NK-92 (cell line): ENCODE measurements around the gene PLAC9.
"Not testable (repeated sequence)": the region's sequence is repeated elsewhere in the genome, so short reads cannot be mapped to it uniquely, and the experiment has no call there.

Source experiments
- DNase-seq: peaks from one replicate; lab custom pipeline; 2025; ENCODE audit not compliant: unreplicated experiment; lab: John Stamatoyannopoulos, UW

PLAC9 gene, protein sequence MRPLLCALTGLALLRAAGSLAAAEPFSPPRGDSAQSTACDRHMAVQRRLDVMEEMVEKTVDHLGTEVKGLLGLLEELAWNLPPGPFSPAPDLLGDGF

DNA sequence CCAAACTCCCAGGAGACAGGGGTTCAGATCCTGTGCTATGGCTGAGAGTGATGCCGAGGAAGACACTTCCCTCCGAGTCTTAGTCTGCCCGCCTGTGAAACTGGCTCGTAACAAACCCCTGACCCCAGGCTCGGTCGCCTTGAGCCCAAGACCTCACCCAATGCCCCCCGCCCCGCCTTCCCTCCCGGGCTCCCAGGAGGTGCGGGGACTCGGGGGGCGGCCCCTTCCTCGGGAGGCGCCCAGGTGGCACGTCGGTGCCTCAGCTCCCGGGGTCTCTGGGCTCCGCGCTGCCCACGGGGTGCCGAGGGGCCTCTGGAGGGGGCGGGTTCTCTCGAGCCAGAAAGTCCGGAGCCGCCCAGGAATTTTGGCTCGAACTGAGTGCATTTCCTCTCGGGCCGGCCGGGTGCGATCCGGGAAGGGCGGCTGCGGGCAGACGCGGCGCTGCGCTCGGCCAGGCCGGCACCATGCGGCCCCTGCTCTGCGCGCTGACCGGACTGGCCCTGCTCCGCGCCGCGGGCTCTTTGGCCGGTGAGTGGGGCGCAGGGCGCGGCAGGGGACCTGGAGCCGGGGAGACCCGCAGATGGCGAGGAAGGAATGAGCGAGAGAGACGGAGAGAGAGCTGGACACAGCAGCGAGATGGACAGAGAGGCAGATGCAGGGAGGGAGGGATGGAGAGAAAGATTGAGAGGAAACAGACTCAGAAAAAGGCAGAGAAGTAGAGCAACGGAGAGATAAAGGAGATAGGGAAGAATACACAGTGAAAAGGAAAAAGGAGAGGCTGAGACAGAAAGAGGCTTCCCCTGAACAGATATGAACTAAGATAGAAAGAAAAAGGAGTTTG lies at the start of gene PLAC9:
PLAC9 (plus strand) TSS at position 432 of the 841 bp plus-strand sequence; CDS start at position 465, 33 bp downstream.
- no peak for DNase-seq

- no peak for DNase-seq
Measured at GRCh38 chr10:80090121-80090520, 42.4 kb upstream of the PLAC9 start.

DNA sequence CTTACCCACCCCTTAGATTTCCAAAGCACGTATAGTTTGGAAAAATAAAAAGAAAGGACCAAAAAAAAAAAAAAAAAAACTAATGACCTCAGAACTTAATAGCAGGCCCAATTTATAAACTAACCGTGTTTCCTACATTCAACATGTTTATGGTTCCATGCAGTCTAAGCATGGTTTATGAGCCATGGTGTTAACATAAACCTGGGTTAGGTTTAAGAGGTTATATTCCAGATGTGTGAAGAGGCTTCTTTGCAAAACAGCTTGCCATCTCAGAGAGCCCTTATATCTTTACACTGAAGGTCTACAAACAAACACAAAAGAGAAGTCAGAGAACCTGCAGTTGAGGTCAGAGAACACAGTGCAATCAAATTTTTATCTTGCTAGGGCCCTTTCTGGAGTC lies 38.3 kb upstream of the PLAC9 start:
- no peak for DNase-seq

GRCh38 chr10:80098272-80098671 lies 34.3 kb upstream of the PLAC9 start:
- DNase-seq = not testable (repeated sequence)

GRCh38 chr10:80099295-80099694 lies 33.2 kb upstream of the PLAC9 start:
- not testable (repeated sequence) for DNase-seq

GRCh38 chr10:80100116-80100515 lies 32.4 kb upstream of the PLAC9 start:
- no peak for DNase-seq

GRCh38 chr10:80100861-80101695 lies 31.5 kb upstream of the PLAC9 start:
- no peak for DNase-seq

GRCh38 chr10:80104066-80104926 lies 28.2 kb upstream of the PLAC9 start:
- no peak for DNase-seq

DNA sequence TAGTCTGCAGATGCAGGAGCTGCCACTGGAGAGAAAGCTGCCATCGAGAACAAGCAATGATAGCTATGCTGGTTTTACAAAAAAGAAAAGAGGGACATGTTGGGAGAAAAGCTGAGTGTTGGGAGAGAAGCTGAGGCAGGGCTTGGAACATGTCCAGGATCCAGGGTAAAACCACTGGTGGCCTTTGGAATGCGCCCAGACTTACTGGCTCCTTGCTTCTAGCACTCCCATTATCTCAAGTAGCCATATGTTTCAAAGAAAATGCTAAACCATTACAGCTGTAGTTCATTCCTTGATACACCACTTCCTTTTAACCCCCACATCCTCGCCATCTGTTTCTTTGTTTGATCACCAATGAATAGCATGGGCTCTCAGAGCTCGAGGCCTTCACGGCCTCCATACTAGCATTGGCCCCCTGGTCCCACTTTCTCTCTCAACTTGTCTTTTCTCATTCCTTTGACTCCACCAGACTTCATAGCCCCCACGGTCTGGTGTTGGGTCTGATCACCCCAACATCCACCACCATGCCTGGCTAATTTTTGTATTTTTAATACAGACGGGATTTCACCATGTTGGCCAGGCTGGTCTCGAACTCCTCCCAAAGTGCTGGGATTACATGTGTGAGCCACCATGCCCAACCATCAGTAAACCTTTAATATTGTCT lies 23.8 kb upstream of the PLAC9 start:
- no peak for DNase-seq

- no peak for DNase-seq
Measured at GRCh38 chr10:80110986-80111385, 21.5 kb upstream of the PLAC9 start.

DNA sequence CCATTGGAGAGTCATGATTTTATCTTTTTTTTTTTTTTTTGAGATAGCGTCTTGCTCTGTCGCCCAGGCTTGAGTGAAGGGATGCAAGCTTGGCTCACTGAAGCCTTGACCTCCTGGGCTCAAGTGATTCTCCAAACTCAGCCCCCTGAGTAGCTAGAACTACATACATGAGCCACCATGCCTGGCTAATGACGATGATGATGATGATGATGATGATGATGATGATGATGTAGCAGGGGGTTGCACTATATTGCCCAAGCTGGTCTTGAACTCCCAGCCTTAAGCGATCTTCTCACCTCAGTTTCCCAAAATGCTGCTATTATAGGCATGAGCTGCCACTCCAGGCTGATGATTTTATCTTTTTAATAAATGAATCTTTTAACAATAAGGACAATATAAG lies 13.9 kb upstream of the PLAC9 start:
- DNase-seq = no peak

GRCh38 chr10:80122110-80122710 lies 10.3 kb upstream of the PLAC9 start:
- no peak for DNase-seq

- DNase-seq = no peak
Measured at GRCh38 chr10:80122746-80123145, 9.8 kb upstream of the PLAC9 start.

DNA sequence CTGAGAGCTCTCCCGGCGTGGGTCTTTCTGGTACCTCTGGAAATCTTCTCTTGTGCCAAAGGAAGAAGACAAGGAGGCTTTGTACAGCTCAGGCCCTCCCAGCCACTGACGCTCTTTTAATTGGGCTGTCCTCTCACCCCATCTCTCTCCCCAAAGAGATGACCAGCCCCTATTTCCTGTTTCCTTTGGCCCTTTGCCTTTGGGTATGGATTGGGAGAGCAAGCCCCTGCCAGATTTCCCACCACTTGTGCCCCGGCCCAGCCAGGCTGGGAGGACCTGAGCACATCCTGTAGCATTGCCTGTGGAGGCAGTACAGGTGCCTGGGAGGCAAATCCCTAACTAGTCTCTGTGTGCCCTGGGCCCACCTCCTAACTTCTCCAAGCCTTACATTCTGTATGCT lies 5.7 kb upstream of the PLAC9 start:
- no peak for DNase-seq

DNA sequence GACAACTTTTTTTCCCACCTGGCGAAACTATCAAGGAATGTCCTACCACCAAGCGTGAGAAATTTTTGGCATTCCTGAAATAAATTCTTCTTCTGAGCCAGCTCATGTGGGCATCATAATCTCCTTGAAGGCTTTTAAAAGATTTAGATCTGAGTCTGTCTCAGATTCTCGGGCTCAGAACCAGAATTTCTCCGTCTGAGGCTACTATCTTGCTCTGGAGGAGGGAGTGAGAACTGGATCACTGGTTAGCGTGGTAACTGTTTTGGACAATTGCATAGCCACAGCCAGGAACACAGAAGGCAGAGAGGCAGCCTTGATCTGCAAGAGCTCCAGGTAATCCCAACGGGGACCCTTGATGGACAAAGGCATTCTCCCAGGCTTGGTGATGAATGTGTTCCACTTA lies 1.0 kb upstream of the PLAC9 start:
- DNase-seq = no peak

GRCh38 chr10:80133206-80133605 lies 676 bp downstream of the PLAC9 start:
- DNase-seq = no peak

GRCh38 chr10:80133687-80134086 lies 1.2 kb downstream of the PLAC9 start:
- DNase-seq = not testable (repeated sequence)

DNA sequence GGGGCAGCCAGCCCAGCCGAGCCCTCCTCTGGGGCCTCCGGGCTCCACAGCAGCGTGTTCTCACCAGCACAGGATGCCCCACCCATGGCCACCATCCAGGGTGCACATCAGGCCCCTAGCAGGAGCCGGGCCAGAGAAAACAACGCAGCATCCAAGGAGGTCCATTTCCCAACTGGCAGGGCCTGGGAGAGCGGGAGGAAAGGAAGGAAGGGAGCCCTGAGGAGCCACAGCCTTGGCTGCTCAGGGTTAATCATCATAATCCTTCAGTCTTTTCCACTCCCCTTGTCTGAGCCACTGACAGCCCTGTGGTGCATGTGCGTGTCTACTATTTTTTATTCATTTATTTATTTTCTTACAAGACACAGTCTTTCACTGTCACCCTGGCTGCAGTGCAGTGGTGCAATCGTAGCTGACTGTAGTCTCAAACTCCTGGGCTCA lies 3.6 kb downstream of the PLAC9 start:
- DNase-seq = no peak

DNA sequence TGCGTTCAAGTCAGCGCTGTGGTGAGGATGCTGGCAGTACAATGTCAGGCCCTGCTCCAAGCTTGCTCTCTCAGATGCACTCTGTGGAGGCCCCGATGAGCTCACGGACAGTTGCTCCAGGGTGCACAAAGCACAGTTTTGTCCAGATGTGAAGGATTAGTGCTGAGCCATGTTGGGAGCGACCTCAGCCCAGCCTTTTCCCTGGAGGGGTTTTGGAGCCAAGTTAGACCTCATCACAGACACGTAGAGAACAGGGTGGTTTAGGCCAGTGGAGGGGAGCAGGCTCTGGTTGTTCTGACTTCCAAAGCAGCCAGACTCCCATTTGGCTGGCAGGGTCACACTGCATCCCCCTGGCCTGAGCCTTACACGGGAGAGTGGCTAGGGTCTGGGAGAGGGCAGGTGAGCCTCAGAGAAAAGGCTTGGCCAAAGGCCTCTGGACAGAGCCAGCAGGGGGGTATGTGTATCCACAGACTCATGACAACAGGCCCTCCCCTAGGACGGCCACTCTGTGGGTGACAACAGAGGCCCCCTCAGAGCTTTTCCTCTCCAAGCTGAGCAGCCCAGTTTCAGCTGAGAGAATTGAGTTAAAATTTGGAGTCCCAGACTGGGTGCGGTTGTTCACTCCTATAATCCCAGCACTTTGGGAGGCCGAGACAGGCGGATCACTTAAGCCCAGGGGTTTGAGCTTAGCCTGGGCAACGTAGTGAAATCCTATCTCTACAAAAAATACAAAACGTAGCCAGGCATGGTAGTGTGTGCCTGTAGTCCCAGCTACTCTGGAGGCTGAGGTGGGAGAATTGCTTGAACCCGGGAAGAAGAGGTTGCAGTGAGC lies 4.7 kb downstream of the PLAC9 start:
- DNase-seq = no peak
